Vagina (tissue), 2 donors: ENCODE measurements around the gene CEACAM1.

ENCODE experiments used
- POLR2A ChIP-seq, 2 donors: fragments of 450-650 bp; IDR thresholded peaks; one replicate each; pipeline ENCODE4 v1.6.1; 2017; ENCODE audit warnings: antibody characterized with exemption in 2 of 2, mild to moderate bottlenecking in 2 of 2, moderate library complexity in 2 of 2
- POLR2AphosphoS5 ChIP-seq, 2 donors: sonication (generic); formaldehyde crosslinking; IDR thresholded peaks; one replicate each; pipeline ENCODE4 v1.9.0; 2017; ENCODE audit warnings: antibody characterized with exemption in 2 of 2, mild to moderate bottlenecking in 2 of 2, low read depth in 1 of 2; ENCODE audit not compliant: insufficient read depth in 1 of 2
- TF ChIP-seq, protein P1 (sequence below), 3 experiments: fragments of 450-650 bp in 2 of 3; fragments of 200-600 bp in 1 of 3; sonication (generic) in 1 of 3; IDR thresholded peaks; one replicate each; pipeline ENCODE4 v1.5.1; 2017 to 2019; ENCODE audit warnings: antibody characterized with exemption in 3 of 3, mild to moderate bottlenecking in 2 of 3, moderate library complexity in 2 of 3

- TF ChIP-seq POLR2AphosphoS5 (IDR thresholded peaks at IDR 0.05; ENCODE audit: insufficient read depth in 1 of 2, low read depth in 1 of 2) = no peak
- TF ChIP-seq, protein P1, sequence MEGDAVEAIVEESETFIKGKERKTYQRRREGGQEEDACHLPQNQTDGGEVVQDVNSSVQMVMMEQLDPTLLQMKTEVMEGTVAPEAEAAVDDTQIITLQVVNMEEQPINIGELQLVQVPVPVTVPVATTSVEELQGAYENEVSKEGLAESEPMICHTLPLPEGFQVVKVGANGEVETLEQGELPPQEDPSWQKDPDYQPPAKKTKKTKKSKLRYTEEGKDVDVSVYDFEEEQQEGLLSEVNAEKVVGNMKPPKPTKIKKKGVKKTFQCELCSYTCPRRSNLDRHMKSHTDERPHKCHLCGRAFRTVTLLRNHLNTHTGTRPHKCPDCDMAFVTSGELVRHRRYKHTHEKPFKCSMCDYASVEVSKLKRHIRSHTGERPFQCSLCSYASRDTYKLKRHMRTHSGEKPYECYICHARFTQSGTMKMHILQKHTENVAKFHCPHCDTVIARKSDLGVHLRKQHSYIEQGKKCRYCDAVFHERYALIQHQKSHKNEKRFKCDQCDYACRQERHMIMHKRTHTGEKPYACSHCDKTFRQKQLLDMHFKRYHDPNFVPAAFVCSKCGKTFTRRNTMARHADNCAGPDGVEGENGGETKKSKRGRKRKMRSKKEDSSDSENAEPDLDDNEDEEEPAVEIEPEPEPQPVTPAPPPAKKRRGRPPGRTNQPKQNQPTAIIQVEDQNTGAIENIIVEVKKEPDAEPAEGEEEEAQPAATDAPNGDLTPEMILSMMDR (IDR thresholded peaks at IDR 0.05) = no peak
- TF ChIP-seq POLR2A (IDR thresholded peaks at IDR 0.05) = no peak
These were observed 39.7 kb upstream of the CEACAM1 start for GRCh38 chr19:42568006-42568405.
